Measurements from ENCODE around the gene UNC13D. TPM values are rescaled to one million over a fixed set of nuclear protein-coding genes. Genes with fewer than 3 reads are reported as not detected.
"Not testable (repeated sequence)": the region's sequence is repeated elsewhere in the genome, so short reads cannot be mapped to it uniquely, and the experiment has no call there.

The UNC13D gene
- total RNA-seq, 1 donor from 2014 or later: 32.7 TPM

- H3K9me3 ChIP-seq; H3K4me3 ChIP-seq; H3K27me3 ChIP-seq; H3K36me3 ChIP-seq; DNase-seq (ENCODE audit: extremely low spot score in 2 of 2): not testable (repeated sequence)
- peak overlapping the region; percentile 75 for H3K27ac ChIP-seq
- H3K4me1 ChIP-seq: peaks cover 55% of the 10 kb centered on the region
- intact Hi-C loops (cut with DNase I): loop anchor here (10.0 kb wide), 1 partner anchor 760 kb away; the partner anchor contains the start of gene ARMC7
- peak in 1 of 2 donors; percentile 1 for TF ChIP-seq POLR2AphosphoS5 (IDR thresholded peaks at IDR 0.05; ENCODE audit: insufficient read depth in 1 of 2, low read depth in 1 of 2)
These were observed 20.7 kb upstream of the UNC13D start for GRCh38 chr17:75864887-75865286.

DNA sequence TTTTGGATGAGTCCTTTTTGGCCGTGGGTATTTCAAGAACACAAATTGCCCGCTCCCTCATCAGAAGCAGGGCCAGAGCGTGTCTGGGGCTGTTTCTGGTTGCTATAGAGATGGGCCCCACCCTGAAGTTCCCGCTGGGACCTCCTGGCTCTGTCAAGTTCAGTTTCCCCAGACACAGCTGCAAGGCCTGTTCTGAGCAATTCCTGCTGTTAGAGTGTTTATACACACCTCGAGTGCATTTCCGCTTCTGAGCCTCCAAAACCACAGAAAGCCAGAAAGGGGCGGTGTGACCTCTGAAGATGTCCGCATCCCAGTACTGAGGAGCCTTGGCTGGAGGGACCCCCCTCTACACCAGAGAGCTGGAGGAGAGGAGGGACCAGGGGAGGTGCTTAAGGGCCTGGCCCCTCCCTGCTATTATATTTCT, 20.3 kb upstream of the UNC13D start:
- Histone ChIP-seq H3K36me3 (no peaks in the 10 kb centered on the region), H3K27me3 (no peaks in the 10 kb centered on the region), H3K27ac (peak overlapping the region; percentile 75), H3K9me3 (no peaks in the 10 kb centered on the region), H3K4me3 (no peak overlapping the region), H3K4me1 (peaks cover 51% of the 10 kb centered on the region)
- DNase-seq (ENCODE audit: extremely low spot score in 2 of 2): peak in 1 of 2 donors; percentile 93
- TF ChIP-seq POLR2A (IDR thresholded peaks at IDR 0.05) (no peak), POLR2AphosphoS5 (IDR thresholded peaks at IDR 0.05; ENCODE audit: insufficient read depth in 1 of 2, low read depth in 1 of 2) (peak; percentile 63 to 79)
- intact Hi-C loops (cut with DNase I): loop anchor here (10.0 kb wide), 1 partner anchor 760 kb away; the partner anchor contains the start of gene ARMC7

- no peak overlapping the region for H3K4me3 ChIP-seq
- H3K27ac ChIP-seq: peak overlapping the region; percentile 75
- intact Hi-C loops (cut with DNase I): loop anchor here (10.0 kb wide), 1 partner anchor 757 kb away; the partner anchor contains the start of gene ARMC7
- no peaks in the 10 kb centered on the region for H3K36me3 ChIP-seq
- H3K4me1 ChIP-seq: peaks cover 40% of the 10 kb centered on the region
- no peaks in the 10 kb centered on the region for H3K27me3 ChIP-seq
- no peak for DNase-seq (ENCODE audit: extremely low spot score in 2 of 2)
- TF ChIP-seq CTCF (IDR thresholded peaks at IDR 0.05) (no peak), POLR2AphosphoS5 (IDR thresholded peaks at IDR 0.05; ENCODE audit: insufficient read depth in 1 of 2, low read depth in 1 of 2) (no peak), POLR2A (IDR thresholded peaks at IDR 0.05) (no peak)
- no peaks in the 10 kb centered on the region for H3K9me3 ChIP-seq
These were observed 17.7 kb upstream of the UNC13D start for GRCh38 chr17:75861927-75862317.

DNA sequence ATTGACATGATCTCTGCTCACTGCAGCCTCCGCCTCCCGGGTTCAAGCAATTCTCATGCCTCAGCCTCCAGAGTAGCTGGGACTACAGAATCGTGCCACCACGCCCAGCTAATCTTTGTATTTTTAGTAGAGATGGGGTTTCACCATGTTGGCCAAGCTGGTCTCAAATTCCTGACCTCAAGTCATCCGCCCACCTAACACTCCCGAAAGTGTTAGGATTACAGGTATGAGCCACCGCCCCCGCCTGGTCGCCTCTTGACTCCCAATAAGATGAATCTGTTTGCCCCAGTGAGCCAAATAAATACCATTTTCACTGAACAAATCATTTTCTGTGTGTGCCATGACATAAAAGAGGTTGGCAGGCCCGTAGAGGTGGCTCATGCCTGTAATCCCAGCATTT, 15.2 kb upstream of the UNC13D start:
- H3K4me1 ChIP-seq: peaks cover 39% of the 10 kb centered on the region
- intact Hi-C loops (cut with DNase I); H3K4me3 ChIP-seq; H3K27me3 ChIP-seq; DNase-seq (ENCODE audit: extremely low spot score in 2 of 2); H3K27ac ChIP-seq; H3K9me3 ChIP-seq; H3K36me3 ChIP-seq: not testable (repeated sequence)

GRCh38 chr17:75856062-75856756, 12.0 kb upstream of the UNC13D start:
- Histone ChIP-seq H3K27ac (peak overlapping the region; percentile 98), H3K27me3 (no peaks in the 10 kb centered on the region), H3K36me3 (peaks cover 0 to 8% of the 10 kb centered on the region in 2 donors), H3K9me3 (no peaks in the 10 kb centered on the region), H3K4me1 (peaks cover 43% of the 10 kb centered on the region), H3K4me3 (peak overlapping the region; percentile 60 to 97)
- DNase-seq (ENCODE audit: extremely low spot score in 2 of 2): no peak
- TF ChIP-seq POLR2AphosphoS5 (IDR thresholded peaks at IDR 0.05; ENCODE audit: insufficient read depth in 1 of 2, low read depth in 1 of 2) (no peak), POLR2A (IDR thresholded peaks at IDR 0.05) (no peak), CTCF (IDR thresholded peaks at IDR 0.05) (no peak)
- intact Hi-C loops (cut with DNase I): no loop called here

- Histone ChIP-seq H3K27me3 (no peaks in the 10 kb centered on the region), H3K27ac (peak within 1 kb of the TSS; percentile 98), H3K36me3 (peaks cover 0 to 15% of the 10 kb centered on the region in 2 donors), H3K4me3 (peak within 1 kb of the TSS; percentile 81 to 97), H3K4me1 (peaks cover 38% of the 10 kb centered on the region), H3K9me3 (no peaks in the 10 kb centered on the region)
- DNase-seq (ENCODE audit: extremely low spot score in 2 of 2): peak; percentile 100
- TF ChIP-seq POLR2AphosphoS5 (IDR thresholded peaks at IDR 0.05; ENCODE audit: insufficient read depth in 1 of 2, low read depth in 1 of 2) (peak; percentile 100), POLR2A (IDR thresholded peaks at IDR 0.05) (peak; percentile 95 to 97), CTCF (IDR thresholded peaks at IDR 0.05) (peak in 2 of 3 experiments; percentile 5 to 43)
- intact Hi-C loops (cut with DNase I): loop anchor here (2.0 kb wide), 1 partner anchor 21 kb away; no protein-coding TSS in a partner anchor
These were observed 11.3 kb upstream of the UNC13D start, which contains the start of gene WBP2 for GRCh38 chr17:75855310-75856061. TSS of gene WBP2 (minus strand) at chr17:75855335. CDS start at chr17:75855297, 38 bp downstream.
